Measurements from ENCODE around the gene SLC4A3.

The SLC4A3 gene

GRCh38 chr2:219613461-219614070 is 13.9 kb upstream of the SLC4A3 start:
- no peak for DNase-seq (ENCODE audit: low read depth, low spot score)

- no peak for DNase-seq (ENCODE audit: low read depth, low spot score)
These were observed 13.2 kb upstream of the SLC4A3 start for GRCh38 chr2:219614076-219614860.

DNA sequence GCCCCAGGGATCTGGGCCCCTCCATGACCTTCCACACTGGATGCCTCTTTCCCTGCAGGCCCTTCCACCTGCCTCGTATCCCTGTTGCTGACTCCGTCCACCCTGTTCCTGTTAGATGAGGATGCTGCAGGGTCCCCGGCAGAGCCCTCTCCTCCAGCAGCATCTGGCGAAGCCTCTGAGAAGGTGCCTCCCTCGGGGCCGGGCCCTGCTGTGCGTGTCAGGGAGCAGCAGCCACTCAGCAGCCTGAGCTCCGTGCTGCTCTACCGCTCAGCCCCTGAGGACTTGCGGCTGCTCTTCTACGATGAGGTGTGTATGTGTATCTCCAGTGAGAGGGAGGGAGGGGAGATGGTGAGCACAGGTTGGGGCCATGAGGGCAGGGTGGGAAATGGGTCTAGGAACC is 12.4 kb upstream of the SLC4A3 start:
- DNase-seq (ENCODE audit: low read depth, low spot score) = no peak

GRCh38 chr2:219615894-219616293 is 11.5 kb upstream of the SLC4A3 start:
- DNase-seq (ENCODE audit: low read depth, low spot score) = no peak

DNA sequence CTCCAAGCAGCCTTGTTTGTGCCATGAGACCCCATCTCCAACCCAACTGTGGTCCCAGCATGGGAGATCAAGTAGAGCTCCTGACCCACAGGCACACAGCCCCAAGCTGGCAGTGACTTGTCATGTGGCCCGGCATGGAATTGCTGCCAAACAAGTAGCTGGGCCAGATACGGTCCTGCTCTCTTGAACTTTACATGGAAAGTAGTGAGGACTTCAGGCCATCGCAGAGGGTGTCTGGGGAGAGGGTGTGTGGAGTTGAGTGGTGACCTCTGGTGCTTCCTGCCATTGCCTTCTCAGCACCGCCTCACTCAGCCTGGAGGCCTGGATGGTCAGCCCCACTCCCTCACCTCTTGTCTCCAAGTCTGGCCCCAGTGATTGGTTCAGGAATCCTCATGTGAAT is 10.9 kb upstream of the SLC4A3 start:
- DNase-seq (ENCODE audit: low read depth, low spot score) = no peak

- DNase-seq (ENCODE audit: low read depth, low spot score) = no peak
These were observed 8.7 kb upstream of the SLC4A3 start for GRCh38 chr2:219618733-219619122.

GRCh38 chr2:219619235-219619634 is 8.2 kb upstream of the SLC4A3 start:
- DNase-seq (ENCODE audit: low read depth, low spot score) = no peak

- no peak for DNase-seq (ENCODE audit: low read depth, low spot score)
These were observed 6.9 kb upstream of the SLC4A3 start for GRCh38 chr2:219620546-219620945.

DNA sequence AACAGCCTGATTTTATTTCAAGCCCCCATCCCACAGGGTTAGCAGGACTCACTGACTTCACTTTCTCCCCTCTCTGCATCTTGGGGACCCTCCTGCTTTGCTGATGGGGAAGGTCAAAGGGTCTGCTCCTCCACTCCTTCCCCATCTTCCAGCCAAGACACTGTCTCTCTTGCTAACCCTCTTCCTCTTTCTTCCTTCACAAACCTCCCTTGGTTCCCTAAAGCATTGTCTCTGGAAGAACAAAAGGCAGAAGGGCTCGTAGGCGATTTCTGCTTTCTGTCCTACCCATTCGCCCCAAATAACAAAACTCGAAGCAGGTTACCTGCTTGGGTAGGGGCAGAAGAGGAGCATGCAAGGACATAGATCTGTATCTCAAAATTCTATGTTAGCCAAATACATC is 5.5 kb upstream of the SLC4A3 start:
- DNase-seq (ENCODE audit: low read depth, low spot score) = no peak

- DNase-seq (ENCODE audit: low read depth, low spot score) = no peak
These were observed 5.0 kb upstream of the SLC4A3 start for GRCh38 chr2:219622472-219622871.

GRCh38 chr2:219624565-219624964 is 2.9 kb upstream of the SLC4A3 start:
- no peak for DNase-seq (ENCODE audit: low read depth, low spot score)

GRCh38 chr2:219625179-219625578 is 2.3 kb upstream of the SLC4A3 start:
- DNase-seq (ENCODE audit: low read depth, low spot score) = no peak

GRCh38 chr2:219626540-219626939 is 890 bp upstream of the SLC4A3 start:
- no peak for DNase-seq (ENCODE audit: low read depth, low spot score)

DNA sequence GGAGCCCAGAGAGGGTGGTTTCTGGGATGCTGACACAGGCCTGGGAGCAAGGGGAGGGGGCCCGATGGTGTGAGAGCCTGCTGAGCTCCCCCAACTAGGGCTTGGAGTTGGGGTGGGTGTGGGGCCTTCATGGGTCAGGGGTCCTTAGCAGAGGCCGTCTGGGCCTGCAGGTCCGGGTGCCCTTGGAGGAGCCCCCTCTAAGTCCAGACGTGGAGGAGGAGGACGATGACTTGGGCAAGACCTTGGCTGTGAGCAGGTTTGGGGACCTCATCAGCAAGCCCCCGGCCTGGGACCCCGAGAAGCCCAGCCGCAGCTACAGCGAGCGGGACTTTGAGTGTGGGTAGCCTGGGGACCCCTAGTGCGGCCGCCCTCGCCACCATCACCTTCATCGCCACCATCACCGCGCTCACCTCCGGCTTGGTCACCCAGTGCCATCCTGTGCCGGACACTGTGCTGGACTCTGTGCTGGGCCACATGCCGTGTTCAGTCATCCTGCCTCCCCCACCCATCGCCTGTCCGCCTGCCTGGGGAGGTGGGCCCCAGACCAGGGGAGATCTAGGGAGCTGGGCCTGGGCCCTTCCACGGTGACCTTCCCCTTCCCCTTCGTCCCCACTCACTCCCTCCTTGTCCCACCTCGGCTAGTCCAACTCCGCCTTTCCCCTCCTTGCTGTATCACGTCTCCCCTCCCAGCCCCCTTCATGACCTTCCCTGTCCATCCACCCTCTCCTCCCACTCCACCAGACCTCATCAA is 980 bp downstream of the SLC4A3 start:
- no peak for DNase-seq (ENCODE audit: low read depth, low spot score)

- DNase-seq (ENCODE audit: low read depth, low spot score) = no peak
These were observed 1.8 kb downstream of the SLC4A3 start for GRCh38 chr2:219628986-219629901.

DNA sequence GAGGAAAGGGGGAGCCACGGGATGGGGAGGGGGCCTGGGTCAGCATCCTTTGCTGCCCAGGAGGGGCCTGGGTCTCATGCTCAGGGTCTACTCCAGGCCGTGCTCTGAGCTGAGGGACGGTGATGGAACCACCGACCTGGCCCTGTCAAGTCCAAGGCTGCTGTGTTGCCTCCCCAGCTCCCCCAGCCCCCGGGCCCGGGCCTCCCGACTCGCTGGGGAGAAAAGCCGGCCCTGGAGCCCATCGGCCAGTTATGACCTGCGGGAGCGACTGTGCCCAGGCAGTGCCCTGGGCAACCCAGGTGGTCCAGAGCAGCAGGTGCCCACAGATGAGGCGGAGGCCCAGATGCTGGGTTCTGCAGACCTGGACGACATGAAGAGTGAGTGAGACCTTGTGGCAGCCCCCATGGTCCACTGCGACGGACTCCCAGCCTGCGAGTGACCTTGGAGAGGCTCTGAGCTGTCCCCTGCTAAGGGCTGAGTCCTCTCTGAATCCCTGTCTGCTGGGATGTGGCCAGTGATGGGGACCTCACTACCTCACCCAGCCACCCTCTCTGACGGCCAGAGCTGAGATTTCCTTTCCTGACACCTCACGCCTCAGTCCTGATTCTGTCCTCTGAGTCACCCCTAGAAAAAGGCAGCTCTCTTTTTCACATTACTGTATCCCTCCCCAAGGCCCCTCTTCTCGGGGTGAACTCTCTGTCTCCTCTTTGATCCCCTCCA is 2.7 kb downstream of the SLC4A3 start:
- DNase-seq (ENCODE audit: low read depth, low spot score) = no peak

GRCh38 chr2:219630770-219631405 is 3.5 kb downstream of the SLC4A3 start:
- DNase-seq (ENCODE audit: low read depth, low spot score) = no peak

GRCh38 chr2:219631406-219631891 is 4.0 kb downstream of the SLC4A3 start:
- no peak for DNase-seq (ENCODE audit: low read depth, low spot score)

DNA sequence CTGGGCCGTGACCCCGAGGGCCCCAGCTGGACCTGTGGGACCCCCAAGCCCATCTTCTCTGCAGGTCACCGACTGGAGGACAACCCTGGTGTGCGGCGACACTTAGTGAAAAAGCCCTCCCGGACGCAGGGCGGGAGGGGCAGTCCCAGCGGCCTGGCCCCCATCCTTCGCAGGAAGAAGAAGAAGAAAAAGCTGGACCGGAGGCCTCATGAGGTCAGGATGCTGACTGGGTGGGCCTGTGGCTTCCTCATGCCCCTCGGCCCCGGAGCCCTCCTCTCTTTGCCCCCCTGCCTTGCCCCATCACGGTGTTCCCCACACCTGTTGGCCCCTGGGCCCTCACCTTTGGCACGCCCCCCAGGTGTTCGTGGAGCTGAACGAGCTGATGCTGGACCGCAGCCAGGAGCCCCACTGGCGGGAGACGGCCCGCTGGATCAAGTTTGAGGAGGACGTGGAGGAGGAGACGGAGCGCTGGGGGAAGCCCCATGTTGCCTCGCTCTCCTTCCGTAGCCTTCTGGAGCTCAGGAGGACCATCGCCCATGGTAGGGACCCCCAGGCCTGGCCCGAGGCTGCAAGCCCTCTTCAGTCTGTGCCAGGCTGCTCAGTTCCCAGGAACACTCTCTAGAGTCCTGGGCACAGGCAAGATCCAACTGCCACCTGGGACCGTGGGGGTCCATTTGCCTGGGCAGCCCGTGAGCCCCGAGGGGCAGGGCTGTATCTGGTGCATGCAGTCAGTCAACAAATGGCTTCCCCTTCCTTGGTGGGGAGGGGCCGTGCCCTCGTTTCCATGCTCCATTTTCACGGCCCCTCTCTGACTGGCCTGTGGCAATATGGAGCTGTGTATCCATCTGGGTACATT is 4.7 kb downstream of the SLC4A3 start:
- DNase-seq (ENCODE audit: low read depth, low spot score) = no peak

- no peak for DNase-seq (ENCODE audit: low read depth, low spot score)
These were observed 5.3 kb downstream of the SLC4A3 start for GRCh38 chr2:219632760-219633105.
